IMR-90 (cell line): ENCODE measurements around the gene CASP7. TPM values are rescaled to one million over a fixed set of nuclear protein-coding genes. Genes with fewer than 3 reads are reported as not detected.

ENCODE experiments used
- ATAC-seq: fragments of 200-7000 bp; cut with Tn5 transposase; 2 replicates; pipeline ENCODE4 v1.9.1; 2020; ENCODE audit warnings: low read depth, mild to moderate bottlenecking, moderate library complexity
- BruUV-seq: library from RNA; stranded (reverse); fragments of 400-500 nt; replicated peaks from 2 replicates; lab custom pipeline; 2021; lab: Mats Ljungman, UMichigan
- CTCF ChIA-PET: fragments of 300-600 bp; formaldehyde crosslinking; extraction: SDS; loops from one replicate; lab custom pipeline; 2021; ENCODE audit warnings: antibody characterized with exemption; lab: Yijun Ruan, JAX
- POLR2A ChIA-PET: fragments of 300-600 bp; sonication (Branson Sonifier 250); formaldehyde crosslinking; loops from one replicate; lab custom pipeline; 2022; ENCODE audit warnings: antibody characterized with exemption; ENCODE audit not compliant: unreplicated experiment; lab: Charles Lee
- DNase-seq: peaks from one replicate; pipeline ENCODE4 v3.0.0; 2013
- H2AFZ ChIP-seq: replicated peaks from 2 replicates; pipeline ENCODE3; 2013; ENCODE audit warnings: low read length, mild to moderate bottlenecking; ENCODE audit not compliant: poor library complexity
- H2AK5ac ChIP-seq: 2 replicates; pipeline ENCODE4 v1.6.1; 2013; ENCODE audit warnings: low read depth, low read length, inconsistent platforms
- H2AK9ac ChIP-seq: replicated peaks from 2 replicates; pipeline ENCODE3; 2013; ENCODE audit warnings: mild to moderate bottlenecking, low read depth, low read length, moderate library complexity; ENCODE audit not compliant: poor library complexity
- H2BK120ac ChIP-seq: 2 replicates; pipeline ENCODE4 v1.6.1; 2013; ENCODE audit warnings: low read depth, low read length, inconsistent platforms
- H2BK15ac ChIP-seq: 3 replicates; pipeline ENCODE4 v1.6.1; 2013; ENCODE audit warnings: low read depth, low read length, inconsistent platforms
- H2BK20ac ChIP-seq: 2 replicates; pipeline ENCODE4 v1.6.1; 2013; ENCODE audit warnings: low read depth, mild to moderate bottlenecking, inconsistent platforms, low read length, moderate library complexity
- H2BK5ac ChIP-seq: 2 replicates; pipeline ENCODE4 v1.6.1; 2013; ENCODE audit warnings: mild to moderate bottlenecking, low read depth, low read length, inconsistent platforms; ENCODE audit not compliant: poor library complexity, severe bottlenecking
- H3K14ac ChIP-seq: replicated peaks from 2 replicates; pipeline ENCODE4 v1.6.1; 2013; ENCODE audit warnings: low read depth, low read length, inconsistent platforms
- H3K18ac ChIP-seq: 2 replicates; pipeline ENCODE4 v1.6.1; 2013; ENCODE audit warnings: low read depth, low read length, control low read depth
- H3K23ac ChIP-seq: 2 replicates; pipeline ENCODE4 v1.6.1; 2013; ENCODE audit warnings: low read depth, low read length, inconsistent platforms
- H3K27ac ChIP-seq: 2 replicates; pipeline ENCODE4 v1.5.1; 2013; ENCODE audit warnings: mild to moderate bottlenecking, control low read depth, low read length; ENCODE audit not compliant: insufficient read depth
- H3K27me3 ChIP-seq: 2 replicates; pipeline ENCODE4 v1.6.1; 2013; ENCODE audit warnings: low read length; ENCODE audit not compliant: control insufficient read depth, insufficient read depth
- H3K36me3 ChIP-seq: 2 replicates; pipeline ENCODE4 v1.6.1; 2013; ENCODE audit warnings: low read length, mixed read lengths; ENCODE audit not compliant: control insufficient read depth, insufficient read depth
- H3K4ac ChIP-seq: 2 replicates; pipeline ENCODE4 v1.6.1; 2013; ENCODE audit warnings: low read depth, low read length, inconsistent platforms
- H3K4me1 ChIP-seq: 2 replicates; pipeline ENCODE4 v1.6.1; 2013; ENCODE audit warnings: low read length, mixed read lengths; ENCODE audit not compliant: control insufficient read depth, insufficient read depth
- H3K4me2 ChIP-seq: 2 replicates; pipeline ENCODE4 v1.6.1; 2013; ENCODE audit warnings: low read depth, mild to moderate bottlenecking, control low read depth, low read length, moderate library complexity
- H3K4me3 ChIP-seq: 2 replicates; pipeline ENCODE4 v1.5.1; 2013; ENCODE audit warnings: low read depth, mild to moderate bottlenecking, control low read depth, low read length, moderate library complexity; ENCODE audit not compliant: insufficient read depth
- H3K56ac ChIP-seq: 2 replicates; pipeline ENCODE4 v1.6.1; 2013; ENCODE audit warnings: low read length, inconsistent platforms; ENCODE audit not compliant: insufficient read depth; ENCODE audit errors: extremely low read depth
- H3K79me1 ChIP-seq, 2 experiments: 2 replicates each; pipeline ENCODE4 v1.6.1; 2013; ENCODE audit warnings: low read length in 2 of 2, inconsistent platforms in 1 of 2, low read depth in 1 of 2
- H3K9ac ChIP-seq: 2 replicates; pipeline ENCODE4 v1.6.1; 2013; ENCODE audit warnings: low read depth, low read length, control low read depth
- H3K9me1 ChIP-seq: 2 replicates; pipeline ENCODE4 v1.6.1; 2013; ENCODE audit warnings: low read length, inconsistent platforms; ENCODE audit not compliant: insufficient read depth
- H3K9me3 ChIP-seq: 2 replicates; pipeline ENCODE4 v1.6.1; 2013; ENCODE audit warnings: low read length; ENCODE audit not compliant: control insufficient read depth, insufficient read depth
- H4K20me1 ChIP-seq: 2 replicates; pipeline ENCODE4 v1.6.1; 2013; ENCODE audit warnings: low read length, inconsistent platforms; ENCODE audit not compliant: insufficient read depth
- H4K5ac ChIP-seq: 2 replicates; pipeline ENCODE4 v1.6.1; 2013; ENCODE audit warnings: mild to moderate bottlenecking, low read depth, low read length, control low read depth
- H4K8ac ChIP-seq, 2 experiments: 2 replicates each; pipeline ENCODE4 v1.6.1; 2013; ENCODE audit warnings: low read depth in 2 of 2, low read length in 2 of 2, control low read depth in 1 of 2, inconsistent platforms in 1 of 2
- H4K91ac ChIP-seq: 2 replicates; pipeline ENCODE4 v1.6.1; 2013; ENCODE audit warnings: low read depth, low read length, inconsistent platforms; ENCODE audit not compliant: insufficient read depth
- BHLHE40 ChIP-seq: fragments of 150-350 bp; IDR thresholded peaks from 2 replicates; pipeline ENCODE4 v1.6.1; 2016; ENCODE audit warnings: mild to moderate bottlenecking, low read depth, low read length
- CEBPB ChIP-seq: IDR thresholded peaks from 2 replicates; pipeline ENCODE4 v1.6.1; 2012; ENCODE audit warnings: low read depth, low read length, improper control_type of control experiment
- CHD1 ChIP-seq: IDR thresholded peaks from 2 replicates; pipeline ENCODE4 v1.6.1; 2012; ENCODE audit warnings: low read depth, low read length, improper control_type of control experiment
- CTCF ChIP-seq: conservative IDR thresholded peaks from 2 replicates; pipeline ENCODE4 v1.5.1; 2012; ENCODE audit warnings: mild to moderate bottlenecking, low read depth, low read length, improper control_type of control experiment
- ELK1 ChIP-seq: fragments of 150-350 bp; IDR thresholded peaks from 2 replicates; pipeline ENCODE4 v1.6.1; 2016; ENCODE audit warnings: low read depth, mild to moderate bottlenecking, low read length, moderate library complexity, borderline replicate concordance
- FOS ChIP-seq: fragments of 150-350 bp; IDR thresholded peaks from 2 replicates; pipeline ENCODE4 v1.6.1; 2016; ENCODE audit warnings: low read depth, low read length
- MAFK ChIP-seq: IDR thresholded peaks from 2 replicates; pipeline ENCODE4 v1.6.1; 2012; ENCODE audit warnings: low read depth, low read length, improper control_type of control experiment
- MAZ ChIP-seq: IDR thresholded peaks from 2 replicates; pipeline ENCODE4 v1.6.1; 2012; ENCODE audit warnings: low read depth, mild to moderate bottlenecking, low read length, improper control_type of control experiment, moderate library complexity, borderline replicate concordance
- NFE2L2 ChIP-seq: fragments of 150-350 bp; IDR thresholded peaks from 2 replicates; pipeline ENCODE4 v1.6.1; 2016; ENCODE audit warnings: low read depth, mild to moderate bottlenecking, low read length
- POLR2A ChIP-seq: IDR thresholded peaks from 2 replicates; pipeline ENCODE4 v1.6.1; 2012; ENCODE audit warnings: mild to moderate bottlenecking, low read depth, low read length
- RAD21 ChIP-seq: IDR thresholded peaks from 2 replicates; pipeline ENCODE4 v1.6.1; 2012; ENCODE audit warnings: low read length, improper control_type of control experiment
- RCOR1 ChIP-seq: IDR thresholded peaks from 2 replicates; pipeline ENCODE4 v1.6.1; 2012; ENCODE audit warnings: mild to moderate bottlenecking, low read length, improper control_type of control experiment; ENCODE audit not compliant: insufficient replicate concordance
- RFX5 ChIP-seq: IDR thresholded peaks from 2 replicates; pipeline ENCODE4 v1.8.0; 2012; ENCODE audit warnings: low read depth, mild to moderate bottlenecking, low read length, moderate library complexity
- SMC3 ChIP-seq: fragments of 150-350 bp; IDR thresholded peaks from 2 replicates; pipeline ENCODE4 v1.6.1; 2016; ENCODE audit warnings: low read depth, mild to moderate bottlenecking, antibody characterized with exemption, low read length, moderate library complexity
- USF2 ChIP-seq: fragments of 150-350 bp; IDR thresholded peaks from 2 replicates; pipeline ENCODE4 v1.6.1; 2017; ENCODE audit warnings: mild to moderate bottlenecking, antibody characterized with exemption, low read length, low read depth
- whole genome bisulfite sequencing, 2 experiments: methylation state at CpG; one replicate each; pipeline versions ENCODE4 v1.1.5 to v1.1.7; 2013; ENCODE audit warnings: missing lambda C conversion rate in 2 of 2; ENCODE audit not compliant: insufficient read length in 1 of 2; ENCODE audit errors: extremely low coverage in 2 of 2; 5-methylcytosine and 5-hydroxymethylcytosine counted together
- dilution Hi-C: fragments of 300-500 bp; cut with HindIII; formaldehyde crosslinking; loops from one replicate; pipeline ENCODE4 v1.14.3; 2018; ENCODE audit warnings: low sequenced_read_pairs; ENCODE audit not compliant: unreplicated experiment
- in situ Hi-C: fragments of 300-500 bp; cut with MboI; formaldehyde crosslinking; loops from 3 replicates; pipeline ENCODE4 v1.14.3; 2019; ENCODE audit warnings: low sequenced_read_pairs, inconsistent platforms, mixed read lengths
- intact Hi-C: fragments of 100-400 bp; cut with micrococcal nuclease; formaldehyde crosslinking; loops from 2 replicates; pipeline ENCODE4 v1.10.0; 2022
- polyA plus RNA-seq, 3 experiments: library from polyadenylated mRNA; depleted of rRNA; stranded (reverse); fragments of >200 nt; gene quantifications; 2 replicates each; pipeline ENCODE4 v1.2.3, GENCODE V29; 2012; ENCODE audit warnings: low replicate concordance in 1 of 3
- total RNA-seq: library from RNA; depleted of rRNA; stranded (reverse); fragments of >200 nt; gene quantifications from 2 replicates; pipeline ENCODE4 v1.2.3, GENCODE V29; 2012

The CASP7 gene
- total and polyA plus RNA-seq, 2 of the 4 experiments (the other 2 are of a cell fraction) = 15.1 to 16.7 TPM

GRCh38 chr10:113648478-113648877 lies 31.2 kb upstream of the CASP7 start:
- 47% methylated on average over 2 of the region's 3 CpGs; no CpG with 5 or more reads in 1 of the 2 experiments for WGBS, 2 experiments
- no peak overlapping the region for H2AK9ac ChIP-seq
- H2BK120ac ChIP-seq = no peak overlapping the region
- no peak overlapping the region for H3K14ac ChIP-seq
- no peak overlapping the region for H3K9ac ChIP-seq
- no peaks in the 10 kb centered on the region for H4K20me1 ChIP-seq
- H2BK15ac ChIP-seq = no peak overlapping the region
- in situ Hi-C loops (no loop called here), dilution Hi-C loops (no loop called here), intact Hi-C loops (no loop called here)
- H3K4me3 ChIP-seq = no peak overlapping the region
- 0 out of 2 replicates have a peak, but pooled peaks cover 3% of the 10 kb centered on the region for H3K4me1 ChIP-seq
- H3K56ac ChIP-seq = no peak overlapping the region
- no peak overlapping the region for H4K8ac ChIP-seq
- no peak overlapping the region for H3K4me2 ChIP-seq
- CTCF ChIA-PET = no interaction called here
- H4K91ac ChIP-seq = no peak overlapping the region
- peaks cover 24% of the 10 kb centered on the region for H3K27me3 ChIP-seq
- BruUV-seq = no TSS peak
- no peak overlapping the region for H3K27ac ChIP-seq
- no peak for ATAC-seq
- no peak overlapping the region for H4K5ac ChIP-seq
- POLR2A ChIA-PET = no interaction called here
- H3K36me3 ChIP-seq = no peaks in the 10 kb centered on the region
- no peak overlapping the region for H2AK5ac ChIP-seq
- no peak overlapping the region for H3K4ac ChIP-seq
- H2BK5ac ChIP-seq = no peak overlapping the region
- no peak overlapping the region for H2BK20ac ChIP-seq
- no peak for DNase-seq
- TF ChIP-seq ELK1 (no peak), RCOR1 (no peak), USF2 (no peak), RFX5 (no peak), CTCF (no peak), CHD1 (no peak), CEBPB (no peak), POLR2A (no peak), BHLHE40 (no peak), RAD21 (no peak), MAFK (no peak), NFE2L2 (no peak), FOS (no peak), SMC3 (no peak), MAZ (no peak)
- H3K9me3 ChIP-seq = no peaks in the 10 kb centered on the region
- H2AFZ ChIP-seq = no peak overlapping the region
- H3K18ac ChIP-seq = no peak overlapping the region
- H3K9me1 ChIP-seq = no peaks in the 10 kb centered on the region
- no peak overlapping the region for H3K23ac ChIP-seq
- H3K79me1 ChIP-seq = no peaks in the 10 kb centered on the region
